Measurements from ENCODE around the gene PRCC. TPM values are rescaled to one million over a fixed set of nuclear protein-coding genes. Genes with fewer than 3 reads are reported as not detected.

PRCC gene
- total and polyA plus RNA-seq, 2 of the 13 experiments (the other 11 are each of a cell fraction or from before 2014, with no cell fraction given), result 24.2 to 40.5 TPM

- TF ChIP-seq DMTF1 (CRISPR knock-in tag; IDR thresholded peaks at IDR 0.05) (no peak), RFX1 (IDR thresholded peaks at IDR 0.05) (no peak), TFE3 (CRISPR knock-in tag; IDR thresholded peaks at IDR 0.05) (0 out of 2 replicates have a peak, but pooled peaks have one; percentile 6), ZNF333 (CRISPR knock-in tag; IDR thresholded peaks at IDR 0.05; ENCODE audit: borderline replicate concordance) (0 out of 2 replicates have a peak, but pooled peaks have one; percentile 49), BRF2 (CRISPR knock-in tag; IDR thresholded peaks at IDR 0.05) (no peak), GZF1 (CRISPR knock-in tag; IDR thresholded peaks at IDR 0.05) (no peak), ZNF263 (CRISPR knock-in tag; IDR thresholded peaks at IDR 0.05) (0 out of 2 replicates have a peak, but pooled peaks have one; percentile 29), REPIN1 (CRISPR knock-in tag; IDR thresholded peaks at IDR 0.05; ENCODE audit: borderline replicate concordance, low read depth) (no peak), PCBP2 (optimal IDR thresholded peaks at IDR 0.05; ENCODE audit: low read depth, low read length, poor library complexity, severe bottlenecking) (no peak), CBFB (CRISPR knock-in tag; IDR thresholded peaks at IDR 0.05) (no peak), ZNF430 (CRISPR knock-in tag; IDR thresholded peaks at IDR 0.05) (no peak), ZBTB43 (CRISPR knock-in tag; conservative IDR thresholded peaks at IDR 0.05) (no peak), FOXK2 (IDR thresholded peaks at IDR 0.05) (no peak), NR2C2 (CRISPR knock-in tag; IDR thresholded peaks at IDR 0.05; ENCODE audit: borderline replicate concordance) (peak; percentile 92), THAP11 (CRISPR knock-in tag; IDR thresholded peaks at IDR 0.05) (peak; percentile 74), CCDC6 (CRISPR knock-in tag; IDR thresholded peaks at IDR 0.05) (no peak), ZNF160 (CRISPR knock-in tag; IDR thresholded peaks at IDR 0.05) (no peak), NFIB (CRISPR knock-in tag; IDR thresholded peaks at IDR 0.05; ENCODE audit: borderline replicate concordance) (no peak), GABPA (IDR thresholded peaks at IDR 0.05; ENCODE audit: low read depth, low read length) (peak; percentile 55), GABPA (CRISPR knock-in tag; IDR thresholded peaks at IDR 0.05; ENCODE audit: low read depth) (peak; percentile 82), ZGPAT (CRISPR knock-in tag; IDR thresholded peaks at IDR 0.05) (no peak), ZNF484 (CRISPR knock-in tag; IDR thresholded peaks at IDR 0.05; ENCODE audit: borderline replicate concordance, low read depth) (no peak), KDM5B (CRISPR knock-in tag; IDR thresholded peaks at IDR 0.05; ENCODE audit: borderline replicate concordance) (0 out of 2 replicates have a peak, but pooled peaks have one; percentile 28)
Measured at GRCh38 chr1:156748670-156749418, 18.5 kb upstream of the PRCC start (continued).
